Measurements from ENCODE around the gene GLMP.
A peak's percentile ranks its signal among the peaks of the same experiment; 100 is the strongest.

Gene GLMP

GRCh38 chr1:156246781-156247459 is 48.6 kb downstream of the GLMP start:
- DNase-seq = no peak

DNA sequence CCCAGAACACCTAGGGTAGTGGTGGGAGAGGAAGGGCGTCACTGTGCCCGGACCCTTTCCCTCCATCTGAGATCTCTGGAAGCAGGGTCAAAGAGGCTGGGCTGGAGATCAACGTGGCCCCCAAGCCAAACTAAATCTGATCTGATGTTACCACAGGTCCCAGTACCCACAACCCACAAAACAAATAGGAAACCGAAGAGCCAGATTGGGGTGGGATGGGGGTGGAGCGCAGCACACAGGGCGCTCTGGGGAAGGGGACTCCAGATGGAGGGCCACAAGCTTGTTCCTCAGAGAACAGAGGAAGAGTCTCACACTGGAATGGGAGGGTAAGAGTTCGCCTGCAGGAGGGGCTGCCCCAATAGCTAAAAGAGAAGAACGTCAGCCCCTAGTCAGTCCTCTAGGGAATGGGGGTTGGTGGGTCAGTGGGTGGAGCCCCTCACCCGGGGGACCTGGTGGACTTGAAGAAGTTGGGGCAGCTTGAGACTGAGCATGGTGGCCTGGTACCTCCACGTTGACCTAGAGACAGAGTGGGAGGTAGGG is 49.2 kb downstream of the GLMP start:
- DNase-seq = no peak

GRCh38 chr1:156245451-156246232 is 49.8 kb downstream of the GLMP start:
- DNase-seq = peak; percentile 45

DNA sequence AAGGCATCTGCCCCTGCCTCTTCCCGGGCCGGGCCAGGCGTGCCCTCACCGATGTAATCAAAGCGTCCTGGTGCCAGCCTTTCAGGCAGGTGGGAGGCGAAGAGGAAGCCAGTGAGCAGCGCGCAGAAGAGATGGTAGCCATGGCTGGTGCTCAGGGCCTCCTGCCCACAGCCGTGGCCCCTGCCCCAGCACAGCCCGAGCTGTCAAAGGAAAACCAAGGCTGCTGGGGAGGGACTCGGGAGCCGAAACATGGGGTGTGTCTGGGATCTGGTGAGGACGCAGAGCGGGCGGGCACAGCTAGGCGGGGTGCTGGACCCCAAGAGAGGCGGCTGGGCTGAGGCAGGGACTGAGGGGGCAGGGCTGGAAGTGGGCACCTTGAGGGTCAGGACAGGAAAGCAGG is 50.8 kb downstream of the GLMP start:
- DNase-seq = no peak

- no peak for DNase-seq
These were observed 51.4 kb downstream of the GLMP start for GRCh38 chr1:156244126-156244525.

- no peak for DNase-seq
These were observed 52.7 kb downstream of the GLMP start for GRCh38 chr1:156242738-156243137.
